ENCODE measurements around the gene MAGI1.

MAGI1 gene

DNA sequence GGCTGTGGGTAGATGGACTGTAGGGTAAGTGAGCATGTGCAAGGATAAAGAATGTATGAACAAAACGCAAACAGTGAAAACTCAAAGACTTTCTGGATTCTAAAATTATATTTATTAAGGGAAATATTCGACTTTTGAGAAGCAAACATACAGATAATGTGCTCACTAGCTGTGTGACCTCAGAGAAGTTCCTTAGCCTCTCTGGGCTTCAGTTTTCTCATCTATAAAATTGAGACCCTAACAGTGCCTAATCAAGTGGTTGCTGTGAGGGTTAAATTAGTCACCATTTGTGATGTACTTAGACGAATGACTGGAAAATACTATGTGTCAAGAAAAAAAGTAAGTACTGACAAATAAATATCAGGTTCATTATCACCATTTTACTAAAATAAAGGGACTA is 261.7 kb downstream of the MAGI1 start:
- peaks cover 0 to 20% (median 2%) of the 10 kb centered on the region in 4 donors for H3K4me1 ChIP-seq
- intact Hi-C loops (cut with DNase I; ENCODE audit: low total_unique reads), result no loop called here
- H3K27me3 ChIP-seq, result no peaks in the 10 kb centered on the region
- no peak overlapping the region for H3K4me3 ChIP-seq
- H3K36me3 ChIP-seq, result no peaks in the 10 kb centered on the region
- TF ChIP-seq, protein P1, sequence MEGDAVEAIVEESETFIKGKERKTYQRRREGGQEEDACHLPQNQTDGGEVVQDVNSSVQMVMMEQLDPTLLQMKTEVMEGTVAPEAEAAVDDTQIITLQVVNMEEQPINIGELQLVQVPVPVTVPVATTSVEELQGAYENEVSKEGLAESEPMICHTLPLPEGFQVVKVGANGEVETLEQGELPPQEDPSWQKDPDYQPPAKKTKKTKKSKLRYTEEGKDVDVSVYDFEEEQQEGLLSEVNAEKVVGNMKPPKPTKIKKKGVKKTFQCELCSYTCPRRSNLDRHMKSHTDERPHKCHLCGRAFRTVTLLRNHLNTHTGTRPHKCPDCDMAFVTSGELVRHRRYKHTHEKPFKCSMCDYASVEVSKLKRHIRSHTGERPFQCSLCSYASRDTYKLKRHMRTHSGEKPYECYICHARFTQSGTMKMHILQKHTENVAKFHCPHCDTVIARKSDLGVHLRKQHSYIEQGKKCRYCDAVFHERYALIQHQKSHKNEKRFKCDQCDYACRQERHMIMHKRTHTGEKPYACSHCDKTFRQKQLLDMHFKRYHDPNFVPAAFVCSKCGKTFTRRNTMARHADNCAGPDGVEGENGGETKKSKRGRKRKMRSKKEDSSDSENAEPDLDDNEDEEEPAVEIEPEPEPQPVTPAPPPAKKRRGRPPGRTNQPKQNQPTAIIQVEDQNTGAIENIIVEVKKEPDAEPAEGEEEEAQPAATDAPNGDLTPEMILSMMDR (IDR thresholded peaks at IDR 0.05), result no peak
- no peaks in the 10 kb centered on the region for H3K9me3 ChIP-seq
- no peak for DNase-seq
- no peak overlapping the region for H3K27ac ChIP-seq

- no peak for DNase-seq
- intact Hi-C loops (cut with DNase I; ENCODE audit: low total_unique reads), result no loop called here
- Histone ChIP-seq H3K4me1 (peaks cover 0 to 20% (median 2%) of the 10 kb centered on the region in 4 donors), H3K9me3 (no peaks in the 10 kb centered on the region), H3K36me3 (no peaks in the 10 kb centered on the region), H3K4me3 (no peak overlapping the region), H3K27ac (no peak overlapping the region), H3K27me3 (no peaks in the 10 kb centered on the region)
- TF ChIP-seq, protein P1 (IDR thresholded peaks at IDR 0.05), result no peak
These were observed 262.2 kb downstream of the MAGI1 start for GRCh38 chr3:65776494-65776893.

DNA sequence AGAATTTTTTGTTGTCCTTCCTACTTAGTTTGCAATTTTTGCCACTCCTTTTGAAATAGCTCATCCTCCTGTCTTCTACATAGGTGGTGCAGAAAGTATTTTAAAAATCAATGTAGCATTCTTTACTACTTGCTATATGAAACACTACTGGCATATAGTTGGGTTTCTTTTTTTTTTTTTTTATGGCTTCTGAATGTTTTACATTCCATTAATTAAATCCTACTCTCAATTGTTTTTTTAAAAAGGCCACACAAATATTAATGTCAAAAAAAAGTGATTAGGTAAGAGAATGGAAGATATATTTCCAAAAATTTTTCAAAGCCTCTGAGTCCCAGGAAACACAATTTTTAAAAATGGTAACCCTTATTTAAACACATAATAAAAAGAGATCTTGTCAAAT is 262.6 kb downstream of the MAGI1 start:
- Histone ChIP-seq H3K27me3 (no peaks in the 10 kb centered on the region), H3K36me3 (no peaks in the 10 kb centered on the region), H3K9me3 (no peaks in the 10 kb centered on the region), H3K4me1 (peaks cover 0 to 20% (median 2%) of the 10 kb centered on the region in 4 donors), H3K4me3 (no peak overlapping the region), H3K27ac (no peak overlapping the region)
- intact Hi-C loops (cut with DNase I; ENCODE audit: low total_unique reads), result no loop called here
- no peak for DNase-seq
- TF ChIP-seq, protein P1 (IDR thresholded peaks at IDR 0.05), result no peak

- intact Hi-C loops (cut with DNase I; ENCODE audit: low total_unique reads), result no loop called here
- Histone ChIP-seq H3K4me3 (no peak overlapping the region), H3K4me1 (peaks cover 0 to 5% (median 0%) of the 10 kb centered on the region in 4 donors), H3K27ac (no peak overlapping the region), H3K27me3 (no peaks in the 10 kb centered on the region), H3K36me3 (no peaks in the 10 kb centered on the region), H3K9me3 (no peaks in the 10 kb centered on the region)
- TF ChIP-seq, protein P1 (IDR thresholded peaks at IDR 0.05), result no peak
- no peak for DNase-seq
These were observed 266.0 kb downstream of the MAGI1 start for GRCh38 chr3:65772758-65773157.

DNA sequence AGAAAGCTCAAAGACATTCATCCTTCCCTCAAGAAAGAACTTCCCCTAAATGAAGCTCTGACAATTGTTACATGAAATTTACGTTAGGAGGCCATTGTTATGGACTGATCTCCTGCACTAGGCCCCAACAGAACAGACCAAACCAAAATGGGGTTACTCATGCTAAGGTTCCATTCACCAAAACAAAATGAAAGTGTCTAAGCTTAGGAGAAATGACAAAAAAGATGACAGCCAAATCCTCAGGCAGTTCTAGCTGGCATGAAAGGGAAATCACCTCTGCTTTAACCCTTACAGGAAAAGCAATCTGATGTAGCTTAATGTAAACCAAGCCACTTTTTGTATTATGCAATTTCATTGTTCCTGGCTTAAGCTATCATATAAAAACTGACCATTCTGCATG is 271.2 kb downstream of the MAGI1 start:
- H3K36me3 ChIP-seq, result no peaks in the 10 kb centered on the region
- H3K4me3 ChIP-seq, result no peak overlapping the region
- intact Hi-C loops (cut with DNase I; ENCODE audit: low total_unique reads), result no loop called here
- no peak overlapping the region for H3K27ac ChIP-seq
- H3K4me1 ChIP-seq, result no peaks in the 10 kb centered on the region
- no peak for DNase-seq
- TF ChIP-seq, protein P1 (IDR thresholded peaks at IDR 0.05), result no peak
- H3K9me3 ChIP-seq, result no peaks in the 10 kb centered on the region
- H3K27me3 ChIP-seq, result no peaks in the 10 kb centered on the region

GRCh38 chr3:65762235-65762580 is 276.5 kb downstream of the MAGI1 start:
- H3K4me3 ChIP-seq, result no peak overlapping the region
- intact Hi-C loops (cut with DNase I; ENCODE audit: low total_unique reads), result no loop called here
- no peak overlapping the region for H3K27ac ChIP-seq
- DNase-seq, result no peak
- no peaks in the 10 kb centered on the region for H3K36me3 ChIP-seq
- TF ChIP-seq, protein P1 (IDR thresholded peaks at IDR 0.05), result no peak
- H3K27me3 ChIP-seq, result no peaks in the 10 kb centered on the region
- H3K4me1 ChIP-seq, result peaks cover 0 to 12% (median 2%) of the 10 kb centered on the region in 4 donors
- H3K9me3 ChIP-seq, result no peaks in the 10 kb centered on the region

Data from tibial artery (tissue), 4 donors.